Measurements from ENCODE around the gene ATRIP.

ATRIP gene

GRCh38 chr3:48430708-48431101, 15.8 kb upstream of the ATRIP start:
- WGBS, 2 experiments, result 89 to 95% methylated on average over 1 of the region's 1 CpG
- H3K36me3 ChIP-seq (ENCODE audit: control insufficient read depth, insufficient read depth, low read length), result peaks cover 23% of the 10 kb centered on the region
- H3K27ac ChIP-seq (ENCODE audit: insufficient read depth, low read depth, low read length, poor library complexity, severe bottlenecking), result no peak overlapping the region
- H3K27me3 ChIP-seq (ENCODE audit: control insufficient read depth, insufficient read depth, low read length, poor library complexity, severe bottlenecking), result no peaks in the 10 kb centered on the region
- H3K4me3 ChIP-seq (ENCODE audit: insufficient read depth, low read depth, low read length), result no peak overlapping the region
- H3K9me3 ChIP-seq (ENCODE audit: control insufficient read depth, low read length), result no peaks in the 10 kb centered on the region
- peaks cover 33% of the 10 kb centered on the region for H3K4me1 ChIP-seq (ENCODE audit: control insufficient read depth, insufficient read depth, low read length)

- WGBS, 2 experiments, result 93 to 94% methylated on average over 8 of the region's 8 CpGs
- Histone ChIP-seq H3K27me3 (ENCODE audit: control insufficient read depth, insufficient read depth, low read length, poor library complexity, severe bottlenecking) (no peaks in the 10 kb centered on the region), H3K4me3 (ENCODE audit: insufficient read depth, low read depth, low read length) (no peak overlapping the region), H3K4me1 (ENCODE audit: control insufficient read depth, insufficient read depth, low read length) (peaks cover 26% of the 10 kb centered on the region), H3K27ac (ENCODE audit: insufficient read depth, low read depth, low read length, poor library complexity, severe bottlenecking) (no peak overlapping the region), H3K9me3 (ENCODE audit: control insufficient read depth, low read length) (no peaks in the 10 kb centered on the region), H3K36me3 (ENCODE audit: control insufficient read depth, insufficient read depth, low read length) (peaks cover 23% of the 10 kb centered on the region)
Measured at GRCh38 chr3:48431224-48432029, 15.1 kb upstream of the ATRIP start.

- H3K27me3 ChIP-seq (ENCODE audit: control insufficient read depth, insufficient read depth, low read length, poor library complexity, severe bottlenecking), result no peaks in the 10 kb centered on the region
- peaks cover 14% of the 10 kb centered on the region for H3K4me1 ChIP-seq (ENCODE audit: control insufficient read depth, insufficient read depth, low read length)
- 77 to 80% methylated on average over 16 of the region's 16 CpGs for WGBS, 2 experiments
- H3K4me3 ChIP-seq (ENCODE audit: insufficient read depth, low read depth, low read length), result no peak overlapping the region
- H3K36me3 ChIP-seq (ENCODE audit: control insufficient read depth, insufficient read depth, low read length), result peaks cover 23% of the 10 kb centered on the region
- no peak overlapping the region for H3K27ac ChIP-seq (ENCODE audit: insufficient read depth, low read depth, low read length, poor library complexity, severe bottlenecking)
- H3K9me3 ChIP-seq (ENCODE audit: control insufficient read depth, low read length), result no peaks in the 10 kb centered on the region
Measured at GRCh38 chr3:48432411-48433371, 13.8 kb upstream of the ATRIP start.

GRCh38 chr3:48433472-48434118, 12.9 kb upstream of the ATRIP start:
- Histone ChIP-seq H3K27me3 (ENCODE audit: control insufficient read depth, insufficient read depth, low read length, poor library complexity, severe bottlenecking) (no peaks in the 10 kb centered on the region), H3K36me3 (ENCODE audit: control insufficient read depth, insufficient read depth, low read length) (peaks cover 23% of the 10 kb centered on the region), H3K4me1 (ENCODE audit: control insufficient read depth, insufficient read depth, low read length) (peaks cover 8% of the 10 kb centered on the region), H3K27ac (ENCODE audit: insufficient read depth, low read depth, low read length, poor library complexity, severe bottlenecking) (no peak overlapping the region), H3K9me3 (ENCODE audit: control insufficient read depth, low read length) (no peaks in the 10 kb centered on the region), H3K4me3 (ENCODE audit: insufficient read depth, low read depth, low read length) (no peak overlapping the region)
- 91 to 92% methylated on average over 12 of the region's 12 CpGs for WGBS, 2 experiments

- peaks cover 23% of the 10 kb centered on the region for H3K36me3 ChIP-seq (ENCODE audit: control insufficient read depth, insufficient read depth, low read length)
- no peak overlapping the region for H3K27ac ChIP-seq (ENCODE audit: insufficient read depth, low read depth, low read length, poor library complexity, severe bottlenecking)
- no peak overlapping the region for H3K4me3 ChIP-seq (ENCODE audit: insufficient read depth, low read depth, low read length)
- WGBS, 2 experiments, result 93 to 94% methylated on average over 15 of the region's 15 CpGs
- H3K4me1 ChIP-seq (ENCODE audit: control insufficient read depth, insufficient read depth, low read length), result peaks cover 8% of the 10 kb centered on the region
- no peaks in the 10 kb centered on the region for H3K27me3 ChIP-seq (ENCODE audit: control insufficient read depth, insufficient read depth, low read length, poor library complexity, severe bottlenecking)
- no peaks in the 10 kb centered on the region for H3K9me3 ChIP-seq (ENCODE audit: control insufficient read depth, low read length)
Measured at GRCh38 chr3:48434591-48435222, 11.8 kb upstream of the ATRIP start.

GRCh38 chr3:48435223-48435595, 11.3 kb upstream of the ATRIP start:
- WGBS, 2 experiments, result 93 to 94% methylated on average over 4 of the region's 4 CpGs
- H3K27ac ChIP-seq (ENCODE audit: insufficient read depth, low read depth, low read length, poor library complexity, severe bottlenecking), result no peak overlapping the region
- peaks cover 4% of the 10 kb centered on the region for H3K4me1 ChIP-seq (ENCODE audit: control insufficient read depth, insufficient read depth, low read length)
- no peak overlapping the region for H3K4me3 ChIP-seq (ENCODE audit: insufficient read depth, low read depth, low read length)
- H3K9me3 ChIP-seq (ENCODE audit: control insufficient read depth, low read length), result no peaks in the 10 kb centered on the region
- peaks cover 23% of the 10 kb centered on the region for H3K36me3 ChIP-seq (ENCODE audit: control insufficient read depth, insufficient read depth, low read length)
- H3K27me3 ChIP-seq (ENCODE audit: control insufficient read depth, insufficient read depth, low read length, poor library complexity, severe bottlenecking), result no peaks in the 10 kb centered on the region

GRCh38 chr3:48435774-48436476, 10.6 kb upstream of the ATRIP start:
- Histone ChIP-seq H3K4me3 (ENCODE audit: insufficient read depth, low read depth, low read length) (no peak overlapping the region), H3K4me1 (ENCODE audit: control insufficient read depth, insufficient read depth, low read length) (no peaks in the 10 kb centered on the region), H3K9me3 (ENCODE audit: control insufficient read depth, low read length) (no peaks in the 10 kb centered on the region), H3K36me3 (ENCODE audit: control insufficient read depth, insufficient read depth, low read length) (peaks cover 23% of the 10 kb centered on the region), H3K27me3 (ENCODE audit: control insufficient read depth, insufficient read depth, low read length, poor library complexity, severe bottlenecking) (no peaks in the 10 kb centered on the region), H3K27ac (ENCODE audit: insufficient read depth, low read depth, low read length, poor library complexity, severe bottlenecking) (no peak overlapping the region)
- WGBS, 2 experiments, result 54% methylated on average over 7 of the region's 7 CpGs

- Histone ChIP-seq H3K4me1 (ENCODE audit: control insufficient read depth, insufficient read depth, low read length) (peaks cover 2% of the 10 kb centered on the region), H3K9me3 (ENCODE audit: control insufficient read depth, low read length) (no peaks in the 10 kb centered on the region), H3K36me3 (ENCODE audit: control insufficient read depth, insufficient read depth, low read length) (peaks cover 18% of the 10 kb centered on the region), H3K4me3 (ENCODE audit: insufficient read depth, low read depth, low read length) (no peak overlapping the region), H3K27me3 (ENCODE audit: control insufficient read depth, insufficient read depth, low read length, poor library complexity, severe bottlenecking) (no peaks in the 10 kb centered on the region), H3K27ac (ENCODE audit: insufficient read depth, low read depth, low read length, poor library complexity, severe bottlenecking) (no peak overlapping the region)
- WGBS, 2 experiments, result 45% methylated on average over 1 of the region's 1 CpG
Measured at GRCh38 chr3:48436477-48436787, 10.1 kb upstream of the ATRIP start.

- peaks cover 15% of the 10 kb centered on the region for H3K36me3 ChIP-seq (ENCODE audit: control insufficient read depth, insufficient read depth, low read length)
- WGBS, 2 experiments, result 91 to 92% methylated on average over 7 of the region's 7 CpGs
- no peak overlapping the region for H3K4me3 ChIP-seq (ENCODE audit: insufficient read depth, low read depth, low read length)
- H3K27ac ChIP-seq (ENCODE audit: insufficient read depth, low read depth, low read length, poor library complexity, severe bottlenecking), result no peak overlapping the region
- peaks cover 6% of the 10 kb centered on the region for H3K4me1 ChIP-seq (ENCODE audit: control insufficient read depth, insufficient read depth, low read length)
- no peaks in the 10 kb centered on the region for H3K27me3 ChIP-seq (ENCODE audit: control insufficient read depth, insufficient read depth, low read length, poor library complexity, severe bottlenecking)
- no peaks in the 10 kb centered on the region for H3K9me3 ChIP-seq (ENCODE audit: control insufficient read depth, low read length)
Measured at GRCh38 chr3:48436855-48437254, 9.7 kb upstream of the ATRIP start.
